ENCODE data around the gene MRPL41.

DNA sequence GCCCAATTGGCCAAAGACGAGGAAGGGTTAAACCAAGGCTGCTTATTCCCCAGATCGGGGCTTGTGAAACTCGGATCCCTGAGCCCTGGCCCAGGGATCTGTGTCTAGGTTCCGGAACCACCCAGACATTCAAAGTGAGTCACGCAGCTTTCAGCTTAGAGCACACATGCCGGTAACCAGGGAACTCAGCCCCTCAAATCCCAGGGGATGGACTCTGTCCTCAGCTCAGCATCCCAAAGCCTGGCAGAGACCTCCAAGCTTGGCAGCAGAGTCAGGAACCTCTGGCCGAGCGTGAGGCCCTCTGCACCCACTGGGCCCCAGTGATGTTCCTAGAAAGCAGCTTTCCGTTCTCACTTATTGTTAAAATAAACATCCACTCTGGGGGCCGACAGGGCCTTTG is 6.6 kb upstream of the MRPL41 start:
- no peak for TF ChIP-seq CTCF (conservative IDR thresholded peaks at IDR 0.05; ENCODE audit: low read length)
- TF ChIP-seq EZH2phosphoT487 (IDR thresholded peaks at IDR 0.05; ENCODE audit: borderline replicate concordance): no peak

Measured in Loucy (cell line).